ENCODE data around the gene ME1.

DNA sequence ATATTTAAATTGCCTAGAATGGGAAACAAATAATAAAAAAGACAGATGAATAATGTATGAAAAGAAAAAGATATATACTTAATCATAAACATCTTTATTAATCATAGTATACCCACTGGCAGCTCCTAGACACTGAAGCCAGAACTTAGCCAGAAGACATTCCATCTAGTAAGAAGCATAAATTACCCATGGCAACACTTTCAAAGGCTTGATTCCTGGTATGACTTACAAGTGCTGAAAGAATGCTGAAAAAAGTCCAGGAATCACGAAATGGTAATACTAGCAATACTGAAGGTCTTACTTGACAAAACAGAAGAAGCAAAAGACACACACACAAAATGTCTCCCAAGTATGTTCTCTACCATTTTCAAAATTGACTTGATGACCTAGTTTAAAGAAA is 199.7 kb downstream of the ME1 start:
- TF ChIP-seq CTCF (IDR thresholded peaks at IDR 0.05; ENCODE audit: low read depth, low read length, poor library complexity, severe bottlenecking) (no peak), EZH2phosphoT487 (IDR thresholded peaks at IDR 0.05; ENCODE audit: borderline replicate concordance, low read length) (no peak)

All from DOHH2 (cell line).